Measurements from ENCODE around the gene TMEM220. TPM values are rescaled to one million over a fixed set of nuclear protein-coding genes. Genes with fewer than 3 reads are reported as not detected.
A peak's percentile ranks its signal among the peaks of the same experiment; 100 is the strongest.

The TMEM220 gene
- total RNA-seq, 1 donor from 2014 or later: 0.28 TPM

DNA sequence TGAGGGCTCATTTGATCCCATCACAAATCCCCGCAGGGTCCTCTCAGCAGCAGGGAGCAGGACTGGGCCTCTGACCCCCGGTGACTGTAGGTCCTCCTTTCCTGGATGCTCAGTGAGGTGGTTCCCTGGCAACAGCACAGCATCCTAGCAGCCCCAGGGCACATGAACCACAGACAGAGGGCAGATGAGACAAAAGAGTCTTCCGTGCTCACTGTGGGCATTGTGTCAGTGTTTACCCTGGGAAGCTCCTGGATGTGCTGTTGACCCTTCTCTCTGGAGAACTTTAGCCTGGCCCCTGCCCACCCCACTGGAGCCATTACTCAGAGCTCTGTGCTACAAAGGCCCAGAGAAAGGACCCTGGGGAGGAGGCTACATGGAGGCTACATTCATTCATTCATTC, 21.7 kb upstream of the TMEM220 start:
- no peaks in the 10 kb centered on the region for H3K36me3 Mint-ChIP-seq
- H3K27me3 Mint-ChIP-seq (ENCODE audit: insufficient read depth, low read depth): peaks cover 7% of the 10 kb centered on the region
- TF ChIP-seq EZH2 (IDR thresholded peaks at IDR 0.05): no peak
- TF ChIP-seq, protein P1, sequence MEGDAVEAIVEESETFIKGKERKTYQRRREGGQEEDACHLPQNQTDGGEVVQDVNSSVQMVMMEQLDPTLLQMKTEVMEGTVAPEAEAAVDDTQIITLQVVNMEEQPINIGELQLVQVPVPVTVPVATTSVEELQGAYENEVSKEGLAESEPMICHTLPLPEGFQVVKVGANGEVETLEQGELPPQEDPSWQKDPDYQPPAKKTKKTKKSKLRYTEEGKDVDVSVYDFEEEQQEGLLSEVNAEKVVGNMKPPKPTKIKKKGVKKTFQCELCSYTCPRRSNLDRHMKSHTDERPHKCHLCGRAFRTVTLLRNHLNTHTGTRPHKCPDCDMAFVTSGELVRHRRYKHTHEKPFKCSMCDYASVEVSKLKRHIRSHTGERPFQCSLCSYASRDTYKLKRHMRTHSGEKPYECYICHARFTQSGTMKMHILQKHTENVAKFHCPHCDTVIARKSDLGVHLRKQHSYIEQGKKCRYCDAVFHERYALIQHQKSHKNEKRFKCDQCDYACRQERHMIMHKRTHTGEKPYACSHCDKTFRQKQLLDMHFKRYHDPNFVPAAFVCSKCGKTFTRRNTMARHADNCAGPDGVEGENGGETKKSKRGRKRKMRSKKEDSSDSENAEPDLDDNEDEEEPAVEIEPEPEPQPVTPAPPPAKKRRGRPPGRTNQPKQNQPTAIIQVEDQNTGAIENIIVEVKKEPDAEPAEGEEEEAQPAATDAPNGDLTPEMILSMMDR (IDR thresholded peaks at IDR 0.05): no peak
- TF ChIP-seq EZH2phosphoT487 (IDR thresholded peaks at IDR 0.05): no peak
- H3K4me3 Mint-ChIP-seq: no peak overlapping the region
- H3K9me3 Mint-ChIP-seq: no peaks in the 10 kb centered on the region
- H4K20me1 ChIP-seq (ENCODE audit: low read depth): no peaks in the 10 kb centered on the region
- peak overlapping the region; percentile 68 for H3K27ac Mint-ChIP-seq
- H3K4me1 ChIP-seq: peaks cover 33% of the 10 kb centered on the region
- no peak overlapping the region for H3K4me2 ChIP-seq
- DNase-seq (ENCODE audit: low spot score): no peak
- H3K4me1 Mint-ChIP-seq: peaks cover 56% of the 10 kb centered on the region
- H3K36me3 ChIP-seq: no peaks in the 10 kb centered on the region
- H3K79me2 ChIP-seq (ENCODE audit: low read depth): no peaks in the 10 kb centered on the region
- H3K27ac ChIP-seq: no peak overlapping the region
- H3F3A ChIP-seq (ENCODE audit: low read depth): peaks cover 31% of the 10 kb centered on the region
- no peak overlapping the region for H3K4me3 ChIP-seq
- no peak overlapping the region for H2AFZ ChIP-seq (replicated peaks)
- H3K9me3 ChIP-seq (ENCODE audit: low read depth): no peaks in the 10 kb centered on the region
- H3K27me3 ChIP-seq: no peaks in the 10 kb centered on the region
- no peak overlapping the region for H3K9ac ChIP-seq

DNA sequence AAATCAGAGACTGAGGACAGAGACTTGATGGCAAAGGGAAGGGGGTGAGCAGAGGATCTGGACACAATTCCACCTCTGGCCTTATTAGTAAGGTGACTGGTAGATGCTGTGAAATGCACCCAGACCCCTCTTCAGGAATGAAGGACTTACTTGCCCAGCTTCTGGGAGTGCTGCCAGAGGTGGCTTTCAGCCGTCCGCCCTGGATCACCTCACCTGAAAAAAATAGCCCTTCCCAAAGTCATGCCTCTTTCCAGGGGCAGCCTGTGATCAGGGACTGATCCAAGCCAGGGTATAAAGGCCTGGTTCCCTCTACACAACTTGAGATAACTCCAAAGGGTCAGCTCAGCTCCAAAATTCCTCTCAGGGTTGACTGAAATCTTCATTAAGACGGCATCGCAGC, 20.4 kb upstream of the TMEM220 start:
- H3K4me1 Mint-ChIP-seq: peaks cover 46% of the 10 kb centered on the region
- no peak overlapping the region for H3K4me3 Mint-ChIP-seq
- no peaks in the 10 kb centered on the region for H3K27me3 ChIP-seq
- no peaks in the 10 kb centered on the region for H4K20me1 ChIP-seq (ENCODE audit: low read depth)
- no peaks in the 10 kb centered on the region for H3K79me2 ChIP-seq (ENCODE audit: low read depth)
- H3K4me1 ChIP-seq: peaks cover 21% of the 10 kb centered on the region
- H3F3A ChIP-seq (ENCODE audit: low read depth): peaks cover 22% of the 10 kb centered on the region
- no peaks in the 10 kb centered on the region for H3K9me3 ChIP-seq (ENCODE audit: low read depth)
- H3K27me3 Mint-ChIP-seq (ENCODE audit: insufficient read depth, low read depth): peaks cover 7% of the 10 kb centered on the region
- H3K9me3 Mint-ChIP-seq: no peaks in the 10 kb centered on the region
- H2AFZ ChIP-seq (replicated peaks): no peak overlapping the region
- TF ChIP-seq EZH2 (IDR thresholded peaks at IDR 0.05) (no peak), EZH2phosphoT487 (IDR thresholded peaks at IDR 0.05) (no peak)
- TF ChIP-seq, protein P1 (IDR thresholded peaks at IDR 0.05): no peak
- H3K36me3 ChIP-seq: no peaks in the 10 kb centered on the region
- no peak overlapping the region for H3K4me3 ChIP-seq
- H3K27ac ChIP-seq: no peak overlapping the region
- DNase-seq (ENCODE audit: low spot score): no peak
- H3K4me2 ChIP-seq: no peak overlapping the region
- no peaks in the 10 kb centered on the region for H3K36me3 Mint-ChIP-seq
- H3K27ac Mint-ChIP-seq: no peak overlapping the region
- H3K9ac ChIP-seq: no peak overlapping the region

DNA sequence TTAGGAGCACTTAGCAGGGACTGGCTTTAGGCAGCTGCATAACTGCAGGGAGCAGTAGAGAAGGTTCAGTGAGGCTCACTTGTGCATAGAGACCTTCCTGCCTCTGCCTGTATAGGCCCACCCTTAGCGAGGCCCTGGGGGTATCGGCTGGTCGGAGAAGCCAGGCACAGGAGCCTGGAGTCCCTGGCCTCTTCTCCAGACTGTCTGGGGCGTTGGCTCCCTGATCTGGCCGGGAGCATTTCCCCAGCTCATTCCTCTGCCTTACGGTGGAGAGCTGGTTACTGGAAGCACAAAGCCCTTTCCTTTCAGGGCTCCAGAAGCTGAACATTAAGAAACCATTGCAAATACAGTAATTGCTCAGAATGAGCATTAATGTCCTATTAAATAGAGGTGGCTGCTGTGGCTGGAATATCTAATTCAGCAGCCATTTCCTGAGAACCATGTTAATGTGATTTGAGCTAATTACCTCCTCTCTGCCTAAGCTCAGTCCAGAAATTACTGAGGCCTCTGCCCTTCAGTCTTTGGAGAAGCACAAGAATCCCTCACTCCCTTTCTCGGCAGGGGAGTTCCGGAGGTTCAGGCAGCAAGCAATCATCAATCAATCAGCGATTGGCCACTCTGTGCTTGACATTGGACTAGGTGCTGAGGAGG, 18.8 kb upstream of the TMEM220 start:
- H3K9me3 Mint-ChIP-seq: no peaks in the 10 kb centered on the region
- H3K4me1 Mint-ChIP-seq: peaks cover 44% of the 10 kb centered on the region
- peaks cover 4% of the 10 kb centered on the region for H3K27me3 Mint-ChIP-seq (ENCODE audit: insufficient read depth, low read depth)
- H2AFZ ChIP-seq (replicated peaks): no peak overlapping the region
- DNase-seq (ENCODE audit: low spot score): no peak
- H3F3A ChIP-seq (ENCODE audit: low read depth): peaks cover 11% of the 10 kb centered on the region
- no peak overlapping the region for H3K4me3 ChIP-seq
- no peak overlapping the region for H3K9ac ChIP-seq
- no peak overlapping the region for H3K27ac ChIP-seq
- no peaks in the 10 kb centered on the region for H3K9me3 ChIP-seq (ENCODE audit: low read depth)
- peak overlapping the region; percentile 4 for H3K4me2 ChIP-seq
- TF ChIP-seq, protein P1 (IDR thresholded peaks at IDR 0.05): no peak
- TF ChIP-seq EZH2 (IDR thresholded peaks at IDR 0.05) (no peak), EZH2phosphoT487 (IDR thresholded peaks at IDR 0.05) (no peak)
- peaks cover 1% of the 10 kb centered on the region for H3K36me3 Mint-ChIP-seq
- H4K20me1 ChIP-seq (ENCODE audit: low read depth): no peaks in the 10 kb centered on the region
- peak overlapping the region; percentile 20 for H3K27ac Mint-ChIP-seq
- no peaks in the 10 kb centered on the region for H3K79me2 ChIP-seq (ENCODE audit: low read depth)
- H3K27me3 ChIP-seq: no peaks in the 10 kb centered on the region
- H3K36me3 ChIP-seq: no peaks in the 10 kb centered on the region
- H3K4me3 Mint-ChIP-seq: no peak overlapping the region
- H3K4me1 ChIP-seq: peaks cover 13% of the 10 kb centered on the region
